GM12865 (cell line): ENCODE data around the gene ARTN.
A peak's percentile ranks its signal among the peaks of the same experiment; 100 is the strongest.

Source experiments
- DNase-seq: peaks from one replicate; pipeline ENCODE4 v3.0.0; 2010; ENCODE audit warnings: low read depth
- H3K4me3 ChIP-seq: 2 replicates; pipeline ENCODE4 v1.5.1; 2011; ENCODE audit warnings: mild to moderate bottlenecking, low read depth, low read length, control low read depth
- CTCF ChIP-seq: IDR thresholded peaks from 2 replicates; pipeline ENCODE4 v1.5.1; 2011; ENCODE audit warnings: low read length, control low read depth, low read depth, inconsistent platforms; ENCODE audit not compliant: insufficient read depth; ENCODE audit errors: missing control alignments

Gene ARTN

GRCh38 chr1:43971336-43971980 is 37.9 kb downstream of the ARTN start:
- H3K4me3 ChIP-seq = no peak overlapping the region
- DNase-seq = no peak
- TF ChIP-seq CTCF = no peak

- no peak for DNase-seq
- H3K4me3 ChIP-seq = peak overlapping the region; percentile 88
- TF ChIP-seq CTCF = no peak
Observed at GRCh38 chr1:43973981-43974442, 40.4 kb downstream of the ARTN start.

GRCh38 chr1:43974443-43975248 is 41.0 kb downstream of the ARTN start, which contains the start of gene ATP6V0B:
ATP6V0B (plus strand) TSS chr1:43974960; CDS start chr1:43975041, 81 bp downstream.
- peak within 1 kb of the TSS; percentile 88 for H3K4me3 ChIP-seq
- TF ChIP-seq CTCF = no peak
- DNase-seq = peak; percentile 96

GRCh38 chr1:43975249-43975961 is 41.8 kb downstream of the ARTN start:
- DNase-seq = peak; percentile 39
- no peak for TF ChIP-seq CTCF
- peak overlapping the region; percentile 88 for H3K4me3 ChIP-seq

- TF ChIP-seq CTCF = peak; percentile 2
- peak overlapping the region; percentile 88 for H3K4me3 ChIP-seq
- DNase-seq = no peak
Observed at GRCh38 chr1:43976045-43976444, 42.4 kb downstream of the ARTN start.

GRCh38 chr1:43976890-43977289 is 43.3 kb downstream of the ARTN start:
- no peak for TF ChIP-seq CTCF
- DNase-seq = no peak
- no peak overlapping the region for H3K4me3 ChIP-seq
